Prostate gland (tissue), 2 donors: Measurements from ENCODE around the gene PRKAR2A. TPM values are rescaled to one million over a fixed set of nuclear protein-coding genes. Genes with fewer than 3 reads are reported as not detected.

Experiments used
- DNase-seq: peaks from one replicate; pipeline ENCODE4 v3.0.0-alpha.2; 2019; ENCODE audit warnings: low spot score
- H3K27ac ChIP-seq, 2 donors: fragments of 200-600 bp; sonication (generic); 2 replicates each; pipeline ENCODE4 v1.5.1; 2017 to 2019
- H3K27me3 ChIP-seq: fragments of 200-600 bp; sonication (generic); replicated peaks from 2 replicates; pipeline ENCODE4 v1.5.1; 2019; ENCODE audit not compliant: insufficient read depth
- H3K36me3 ChIP-seq, 2 donors: fragments of 200-600 bp; sonication (generic); 1 replicate in 1 of 2; 2 replicates in 1 of 2; pipeline versions ENCODE4 v1.5.1 to v1.8.1; 2017 to 2019
- H3K4me1 ChIP-seq: fragments of 200-600 bp; sonication (generic); replicated peaks from 2 replicates; pipeline ENCODE4 v1.5.1; 2019
- H3K4me3 ChIP-seq, 2 donors: fragments of 200-600 bp; sonication (generic); 2 replicates each; pipeline ENCODE4 v1.5.1; 2017 to 2019
- H3K9me3 ChIP-seq: fragments of 200-600 bp; sonication (generic); 2 replicates; pipeline ENCODE4 v1.5.1; 2017
- POLR2A ChIP-seq: fragments of 450-650 bp; IDR thresholded peaks from one replicate; pipeline ENCODE4 v1.6.1; 2016; ENCODE audit warnings: antibody characterized with exemption, mild to moderate bottlenecking
- POLR2AphosphoS5 ChIP-seq: sonication (generic); formaldehyde crosslinking; IDR thresholded peaks from one replicate; pipeline ENCODE4 v1.6.1; 2017; ENCODE audit warnings: antibody characterized with exemption
- WGBS: methylation state at CpG from one replicate; pipeline ENCODE4 v1.1.5; 2018; 5-methylcytosine and 5-hydroxymethylcytosine counted together
- intact Hi-C: fragments of 100-400 bp; cut with DNase I; formaldehyde crosslinking; loops from one replicate; pipeline ENCODE4 v1.14.2; 2022
- total RNA-seq, 2 donors: library from RNA; depleted of rRNA; stranded (reverse); fragments of >200 nt; gene quantifications; one replicate each; pipeline ENCODE4 v1.1.0, GENCODE V29; 2016
- TF ChIP-seq, protein P1 (sequence below), 4 experiments: fragments of 200-600 bp in 2 of 4; fragments of 450-650 bp in 2 of 4; sonication (generic) in 2 of 4; IDR thresholded peaks; 1 replicate in 3 of 4; 2 replicates in 1 of 4; pipeline ENCODE4 v1.5.1; 2016 to 2019; ENCODE audit warnings: antibody characterized with exemption in 4 of 4, mild to moderate bottlenecking in 2 of 4, moderate library complexity in 2 of 4

PRKAR2A gene
- total RNA-seq, 2 donors from 2014 or later, result 33.7 to 35.3 TPM

GRCh38 chr3:48716508-48716981 is 131.1 kb downstream of the PRKAR2A start:
- no peak for DNase-seq
- 2% methylated on average over 16 of the region's 16 CpGs for WGBS
- TF ChIP-seq POLR2A, result no peak
- no peak for TF ChIP-seq POLR2AphosphoS5
- TF ChIP-seq, protein P1, sequence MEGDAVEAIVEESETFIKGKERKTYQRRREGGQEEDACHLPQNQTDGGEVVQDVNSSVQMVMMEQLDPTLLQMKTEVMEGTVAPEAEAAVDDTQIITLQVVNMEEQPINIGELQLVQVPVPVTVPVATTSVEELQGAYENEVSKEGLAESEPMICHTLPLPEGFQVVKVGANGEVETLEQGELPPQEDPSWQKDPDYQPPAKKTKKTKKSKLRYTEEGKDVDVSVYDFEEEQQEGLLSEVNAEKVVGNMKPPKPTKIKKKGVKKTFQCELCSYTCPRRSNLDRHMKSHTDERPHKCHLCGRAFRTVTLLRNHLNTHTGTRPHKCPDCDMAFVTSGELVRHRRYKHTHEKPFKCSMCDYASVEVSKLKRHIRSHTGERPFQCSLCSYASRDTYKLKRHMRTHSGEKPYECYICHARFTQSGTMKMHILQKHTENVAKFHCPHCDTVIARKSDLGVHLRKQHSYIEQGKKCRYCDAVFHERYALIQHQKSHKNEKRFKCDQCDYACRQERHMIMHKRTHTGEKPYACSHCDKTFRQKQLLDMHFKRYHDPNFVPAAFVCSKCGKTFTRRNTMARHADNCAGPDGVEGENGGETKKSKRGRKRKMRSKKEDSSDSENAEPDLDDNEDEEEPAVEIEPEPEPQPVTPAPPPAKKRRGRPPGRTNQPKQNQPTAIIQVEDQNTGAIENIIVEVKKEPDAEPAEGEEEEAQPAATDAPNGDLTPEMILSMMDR (IDR thresholded peaks at IDR 0.05), result no peak
- peak overlapping the region; percentile 82 to 85 for H3K4me3 ChIP-seq
- intact Hi-C loops, result no loop called here
- peaks cover 8% of the 10 kb centered on the region for H3K4me1 ChIP-seq
- H3K36me3 ChIP-seq, result no peaks in the 10 kb centered on the region
- no peaks in the 10 kb centered on the region for H3K9me3 ChIP-seq
- no peaks in the 10 kb centered on the region for H3K27me3 ChIP-seq
- H3K27ac ChIP-seq, result peak overlapping the region; percentile 94

DNA sequence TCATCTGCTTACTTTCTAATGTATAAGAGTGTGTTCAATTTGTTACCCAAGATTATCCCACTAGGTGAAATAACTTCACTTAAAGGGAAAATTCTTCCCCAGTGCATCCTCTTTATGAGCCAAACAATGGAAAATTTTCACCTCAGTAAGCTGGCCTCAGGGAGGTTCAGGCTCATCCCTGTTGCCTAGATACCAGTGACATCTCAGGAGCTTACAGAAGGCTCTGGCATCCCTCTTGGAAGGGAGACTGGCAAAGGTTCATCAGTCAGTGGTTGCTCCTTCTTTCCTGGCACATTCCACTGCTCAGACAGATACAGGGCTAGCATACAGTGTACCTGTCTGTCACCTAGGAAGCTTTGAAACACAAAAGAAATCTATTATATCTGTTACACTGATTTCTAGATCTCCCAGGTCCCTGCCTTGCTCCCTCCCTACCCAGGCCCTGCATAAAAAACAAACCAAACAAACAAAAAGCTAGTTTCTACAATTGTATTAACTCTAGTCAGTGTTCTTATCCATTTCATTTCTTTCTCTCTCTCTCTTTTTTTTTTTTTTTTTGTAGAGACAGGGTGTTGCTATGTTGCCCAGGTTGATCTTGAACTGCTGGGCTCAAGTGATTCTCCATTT is 132.4 kb downstream of the PRKAR2A start:
- H3K36me3 ChIP-seq, result no peaks in the 10 kb centered on the region
- H3K4me3 ChIP-seq, result peak overlapping the region in 1 of 2 donors; percentile 82
- H3K27me3 ChIP-seq, result no peaks in the 10 kb centered on the region
- TF ChIP-seq, protein P1 (IDR thresholded peaks at IDR 0.05), result no peak
- TF ChIP-seq POLR2A, result no peak
- peak; percentile 15 for TF ChIP-seq POLR2AphosphoS5
- peak; percentile 40 for DNase-seq
- intact Hi-C loops, result no loop called here
- H3K27ac ChIP-seq, result peak overlapping the region; percentile 94
- H3K4me1 ChIP-seq, result peaks cover 8% of the 10 kb centered on the region
- no peaks in the 10 kb centered on the region for H3K9me3 ChIP-seq

GRCh38 chr3:48711727-48712126 is 135.9 kb downstream of the PRKAR2A start:
- Histone ChIP-seq H3K36me3 (no peaks in the 10 kb centered on the region), H3K4me3 (no peak overlapping the region), H3K27ac (peak overlapping the region in 1 of 2 donors; percentile 55), H3K27me3 (no peaks in the 10 kb centered on the region), H3K9me3 (no peaks in the 10 kb centered on the region), H3K4me1 (peaks cover 8% of the 10 kb centered on the region)
- intact Hi-C loops, result no loop called here
- DNase-seq, result no peak
- TF ChIP-seq POLR2A (no peak), POLR2AphosphoS5 (peak; percentile 62)
- TF ChIP-seq, protein P1 (IDR thresholded peaks at IDR 0.05), result no peak
- 25% methylated on average over 2 of the region's 2 CpGs for WGBS

- H3K9me3 ChIP-seq, result no peaks in the 10 kb centered on the region
- no peak overlapping the region for H3K4me3 ChIP-seq
- TF ChIP-seq POLR2A (no peak), POLR2AphosphoS5 (peak; percentile 75)
- TF ChIP-seq, protein P1 (IDR thresholded peaks at IDR 0.05), result no peak
- no peaks in the 10 kb centered on the region for H3K36me3 ChIP-seq
- H3K27me3 ChIP-seq, result no peaks in the 10 kb centered on the region
- intact Hi-C loops, result no loop called here
- H3K27ac ChIP-seq, result peak overlapping the region; percentile 16 to 38
- DNase-seq, result peak; percentile 76
- 30% methylated on average over 7 of the region's 7 CpGs for WGBS
- peaks cover 5% of the 10 kb centered on the region for H3K4me1 ChIP-seq
Observed at GRCh38 chr3:48709051-48709461, 138.6 kb downstream of the PRKAR2A start.

GRCh38 chr3:48708481-48708889 is 139.2 kb downstream of the PRKAR2A start:
- peak overlapping the region in 1 of 2 donors; percentile 38 for H3K27ac ChIP-seq

More at GRCh38 chr3:48708481-48708889, 139.2 kb downstream of the PRKAR2A start:
- no peak overlapping the region for H3K4me3 ChIP-seq
- no peaks in the 10 kb centered on the region for H3K36me3 ChIP-seq
- intact Hi-C loops, result no loop called here
- 21% methylated on average over 2 of the region's 2 CpGs for WGBS
- no peaks in the 10 kb centered on the region for H3K27me3 ChIP-seq
- DNase-seq, result no peak
- TF ChIP-seq, protein P1 (IDR thresholded peaks at IDR 0.05), result no peak
- TF ChIP-seq POLR2AphosphoS5 (no peak), POLR2A (no peak)
- peaks cover 5% of the 10 kb centered on the region for H3K4me1 ChIP-seq
- no peaks in the 10 kb centered on the region for H3K9me3 ChIP-seq
